Measurements from ENCODE around the gene PACSIN1.

Gene PACSIN1

DNA sequence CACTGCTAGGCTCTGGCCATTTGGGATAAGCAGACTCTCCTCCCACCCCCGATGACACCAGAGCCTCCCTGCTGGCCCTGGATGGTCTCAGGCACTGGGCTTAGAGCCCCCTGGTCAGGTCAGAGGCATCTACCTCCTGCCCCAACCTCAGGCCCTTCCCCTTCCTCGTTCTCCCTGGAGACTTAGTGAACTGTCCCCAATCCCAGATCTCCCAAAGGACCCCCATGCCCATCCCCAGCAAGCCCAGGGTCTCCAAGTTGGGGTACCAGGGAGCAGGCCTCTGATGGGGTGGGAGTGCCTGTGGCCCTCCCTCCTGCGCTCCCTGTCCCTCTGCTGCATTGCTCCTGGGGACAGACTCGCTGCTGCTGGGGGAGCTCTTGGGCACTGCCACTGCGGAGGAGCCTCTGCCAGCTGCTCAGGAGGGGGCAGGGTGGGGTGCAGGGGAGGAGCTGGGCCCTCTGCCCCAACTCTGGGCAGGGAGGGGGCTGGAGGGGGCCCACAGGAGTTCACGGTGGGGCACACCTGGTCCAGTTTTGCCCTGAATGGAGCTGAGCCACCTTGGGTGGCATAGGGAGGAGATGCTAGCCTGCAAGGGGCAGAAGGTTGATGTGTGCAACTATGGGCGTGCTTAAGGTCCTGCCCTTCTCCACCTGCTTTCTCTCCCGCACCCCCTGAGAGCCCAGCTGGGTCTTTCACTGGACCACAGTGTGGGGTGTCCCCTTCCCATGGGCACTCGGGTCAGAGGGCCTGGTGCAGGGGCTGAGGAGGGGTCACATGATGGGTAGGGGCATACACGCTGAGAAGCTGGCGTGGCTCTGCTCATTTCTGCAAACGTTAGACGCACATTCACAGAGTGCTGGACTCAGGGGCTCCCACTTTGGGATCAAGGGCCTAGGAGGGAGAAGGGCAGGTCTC, 49.9 kb downstream of the PACSIN1 start:
- ATAC-seq (ENCODE audit: low read depth), result no peak
- peak; percentile 52 for DNase-seq (ENCODE audit: low spot score)
- no peak overlapping the region for H3K4me3 ChIP-seq (ENCODE audit: severe bottlenecking)
- no peaks in the 10 kb centered on the region for H3K9me3 ChIP-seq (ENCODE audit: severe bottlenecking)
- H3K4me1 ChIP-seq (ENCODE audit: insufficient read depth, poor library complexity, severe bottlenecking), result no peaks in the 10 kb centered on the region
- no peaks in the 10 kb centered on the region for H3K27me3 ChIP-seq (ENCODE audit: insufficient read depth, poor library complexity, severe bottlenecking)
- H3K27ac ChIP-seq (ENCODE audit: poor library complexity, severe bottlenecking), result no peak overlapping the region
- TF ChIP-seq, protein P1, sequence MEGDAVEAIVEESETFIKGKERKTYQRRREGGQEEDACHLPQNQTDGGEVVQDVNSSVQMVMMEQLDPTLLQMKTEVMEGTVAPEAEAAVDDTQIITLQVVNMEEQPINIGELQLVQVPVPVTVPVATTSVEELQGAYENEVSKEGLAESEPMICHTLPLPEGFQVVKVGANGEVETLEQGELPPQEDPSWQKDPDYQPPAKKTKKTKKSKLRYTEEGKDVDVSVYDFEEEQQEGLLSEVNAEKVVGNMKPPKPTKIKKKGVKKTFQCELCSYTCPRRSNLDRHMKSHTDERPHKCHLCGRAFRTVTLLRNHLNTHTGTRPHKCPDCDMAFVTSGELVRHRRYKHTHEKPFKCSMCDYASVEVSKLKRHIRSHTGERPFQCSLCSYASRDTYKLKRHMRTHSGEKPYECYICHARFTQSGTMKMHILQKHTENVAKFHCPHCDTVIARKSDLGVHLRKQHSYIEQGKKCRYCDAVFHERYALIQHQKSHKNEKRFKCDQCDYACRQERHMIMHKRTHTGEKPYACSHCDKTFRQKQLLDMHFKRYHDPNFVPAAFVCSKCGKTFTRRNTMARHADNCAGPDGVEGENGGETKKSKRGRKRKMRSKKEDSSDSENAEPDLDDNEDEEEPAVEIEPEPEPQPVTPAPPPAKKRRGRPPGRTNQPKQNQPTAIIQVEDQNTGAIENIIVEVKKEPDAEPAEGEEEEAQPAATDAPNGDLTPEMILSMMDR (IDR thresholded peaks at IDR 0.05; ENCODE audit: poor library complexity, severe bottlenecking), result no peak
- no peaks in the 10 kb centered on the region for H3K36me3 ChIP-seq (ENCODE audit: low read depth)

GRCh38 chr6:34516391-34517324, 50.8 kb downstream of the PACSIN1 start:
- H3K27me3 ChIP-seq (ENCODE audit: insufficient read depth, poor library complexity, severe bottlenecking), result no peaks in the 10 kb centered on the region
- ATAC-seq (ENCODE audit: low read depth) (no peak), DNase-seq (ENCODE audit: low spot score) (peak; percentile 60)
- H3K4me1 ChIP-seq (ENCODE audit: insufficient read depth, poor library complexity, severe bottlenecking), result no peaks in the 10 kb centered on the region
- H3K36me3 ChIP-seq (ENCODE audit: low read depth), result no peaks in the 10 kb centered on the region
- TF ChIP-seq, protein P1 (IDR thresholded peaks at IDR 0.05; ENCODE audit: poor library complexity, severe bottlenecking), result no peak
- no peak overlapping the region for H3K4me3 ChIP-seq (ENCODE audit: severe bottlenecking)
- no peak overlapping the region for H3K27ac ChIP-seq (ENCODE audit: poor library complexity, severe bottlenecking)
- H3K9me3 ChIP-seq (ENCODE audit: severe bottlenecking), result no peaks in the 10 kb centered on the region

- H3K36me3 ChIP-seq (ENCODE audit: low read depth), result no peaks in the 10 kb centered on the region
Observed at GRCh38 chr6:34517461-34517881, 51.6 kb downstream of the PACSIN1 start.

DNA sequence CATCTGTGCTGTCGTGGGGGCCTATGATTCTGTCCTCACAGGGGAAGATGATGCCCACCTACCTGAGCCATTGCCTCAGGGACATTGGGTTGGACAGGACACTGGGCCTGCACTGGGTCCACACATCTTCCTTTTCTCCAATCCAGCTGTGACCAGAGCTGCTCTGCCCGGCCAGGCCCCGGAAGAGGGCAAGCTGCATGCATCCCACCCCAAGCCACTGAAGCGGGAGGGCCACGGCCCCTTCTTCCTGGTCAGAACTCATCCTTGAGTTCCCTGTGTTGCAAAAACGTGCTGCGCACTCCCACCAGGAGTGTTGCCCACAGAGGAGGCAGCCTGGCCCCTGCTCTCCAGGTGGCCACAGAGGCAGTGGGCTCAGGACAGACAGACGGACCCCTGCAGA, 52.1 kb downstream of the PACSIN1 start:
- ATAC-seq (ENCODE audit: low read depth), result no peak
- Histone ChIP-seq H3K27me3 (ENCODE audit: insufficient read depth, poor library complexity, severe bottlenecking) (no peaks in the 10 kb centered on the region), H3K4me1 (ENCODE audit: insufficient read depth, poor library complexity, severe bottlenecking) (no peaks in the 10 kb centered on the region), H3K9me3 (ENCODE audit: severe bottlenecking) (no peaks in the 10 kb centered on the region), H3K36me3 (ENCODE audit: low read depth) (no peaks in the 10 kb centered on the region), H3K4me3 (ENCODE audit: severe bottlenecking) (no peak overlapping the region), H3K27ac (ENCODE audit: poor library complexity, severe bottlenecking) (no peak overlapping the region)
- TF ChIP-seq, protein P1 (IDR thresholded peaks at IDR 0.05; ENCODE audit: poor library complexity, severe bottlenecking), result no peak
- DNase-seq (ENCODE audit: low spot score), result peak; percentile 44

More at GRCh38 chr6:34517461-34517881, 51.6 kb downstream of the PACSIN1 start:
- no peaks in the 10 kb centered on the region for H3K27me3 ChIP-seq (ENCODE audit: insufficient read depth, poor library complexity, severe bottlenecking)
- TF ChIP-seq, protein P1 (IDR thresholded peaks at IDR 0.05; ENCODE audit: poor library complexity, severe bottlenecking), result no peak
- no peaks in the 10 kb centered on the region for H3K9me3 ChIP-seq (ENCODE audit: severe bottlenecking)
- DNase-seq (ENCODE audit: low spot score), result peak; percentile 21
- no peak overlapping the region for H3K27ac ChIP-seq (ENCODE audit: poor library complexity, severe bottlenecking)
- H3K4me1 ChIP-seq (ENCODE audit: insufficient read depth, poor library complexity, severe bottlenecking), result no peaks in the 10 kb centered on the region
- no peak overlapping the region for H3K4me3 ChIP-seq (ENCODE audit: severe bottlenecking)
- no peak for ATAC-seq (ENCODE audit: low read depth)

Measured in RWPE2 (cell line).